Skeletal muscle satellite cell (primary cell): ENCODE results near the gene ATF7IP2. TPM values are rescaled to one million over a fixed set of nuclear protein-coding genes. Genes with fewer than 3 reads are reported as not detected.
A peak's percentile ranks its signal among the peaks of the same experiment; 100 is the strongest.
"Not testable (repeated sequence)": the region's sequence is repeated elsewhere in the genome, so short reads cannot be mapped to it uniquely, and the experiment has no call there.

Experiments
- H3K27me3 ChIP-seq: 2 replicates; pipeline ENCODE4 v1.7.0; 2013; ENCODE audit warnings: low read length; ENCODE audit not compliant: control insufficient read depth, insufficient read depth
- H3K36me3 ChIP-seq: 2 replicates; pipeline ENCODE4 v1.7.0; 2013; ENCODE audit warnings: mild to moderate bottlenecking, control low read depth, low read length; ENCODE audit not compliant: insufficient read depth
- H3K4me1 ChIP-seq: 2 replicates; pipeline ENCODE4 v1.7.0; 2013; ENCODE audit warnings: low read length; ENCODE audit not compliant: control insufficient read depth, insufficient read depth
- H3K4me2 ChIP-seq: 2 replicates; pipeline ENCODE4 v1.7.0; 2013; ENCODE audit warnings: mild to moderate bottlenecking, low read length
- H3K4me3 ChIP-seq: 2 replicates; pipeline ENCODE4 v1.7.0; 2013; ENCODE audit warnings: low read length
- H3K9ac ChIP-seq: 2 replicates; pipeline ENCODE4 v1.7.0; 2013; ENCODE audit warnings: mild to moderate bottlenecking, low read depth, low read length, moderate library complexity
- H3K9me3 ChIP-seq: replicated peaks from 2 replicates; pipeline ENCODE4 v1.7.0; 2013; ENCODE audit warnings: mild to moderate bottlenecking, control low read depth, low read length
- total RNA-seq: library from RNA; depleted of rRNA; stranded (reverse); fragments of >200 nt; gene quantifications from 2 replicates; pipeline ENCODE4 v1.2.3, GENCODE V29; 2012; rRNA removed

ATF7IP2 gene
- total RNA-seq = 3.0 and 6.1 TPM in 2 replicates

GRCh38 chr16:10385725-10386516 lies at the start of gene ATF7IP2:
ATF7IP2 (plus strand) TSS chr16:10386061; CDS start chr16:10430621, 44,560 bp downstream.
- Histone ChIP-seq H3K9me3 (no peaks in the 10 kb centered on the region), H3K9ac (peak within 1 kb of the TSS; percentile 74), H3K36me3 (no peaks in the 10 kb centered on the region), H3K27me3 (no peaks in the 10 kb centered on the region), H3K4me1 (no peaks in the 10 kb centered on the region), H3K4me2 (peak within 1 kb of the TSS; percentile 53), H3K4me3 (peak within 1 kb of the TSS; percentile 76)

GRCh38 chr16:10338426-10338825 lies 47.4 kb upstream of the ATF7IP2 start:
- H3K9ac ChIP-seq = no peak overlapping the region
- no peak overlapping the region for H3K4me2 ChIP-seq
- H3K27me3 ChIP-seq = no peaks in the 10 kb centered on the region
- no peak overlapping the region for H3K4me3 ChIP-seq
- no peaks in the 10 kb centered on the region for H3K36me3 ChIP-seq
- H3K4me1 ChIP-seq = no peaks in the 10 kb centered on the region
- H3K9me3 ChIP-seq = no peaks in the 10 kb centered on the region

- H3K4me1 ChIP-seq = no peaks in the 10 kb centered on the region
- H3K9me3 ChIP-seq = no peaks in the 10 kb centered on the region
- no peaks in the 10 kb centered on the region for H3K36me3 ChIP-seq
- no peak overlapping the region for H3K9ac ChIP-seq
- no peak overlapping the region for H3K4me3 ChIP-seq
- no peaks in the 10 kb centered on the region for H3K27me3 ChIP-seq
- H3K4me2 ChIP-seq = no peak overlapping the region
Measured at GRCh38 chr16:10339777-10340732, 45.8 kb upstream of the ATF7IP2 start.

- H3K36me3 ChIP-seq = no peaks in the 10 kb centered on the region
- H3K4me3 ChIP-seq = no peak overlapping the region
- no peaks in the 10 kb centered on the region for H3K9me3 ChIP-seq
- H3K4me1 ChIP-seq = no peaks in the 10 kb centered on the region
- no peaks in the 10 kb centered on the region for H3K27me3 ChIP-seq
- H3K4me2 ChIP-seq = no peak overlapping the region
- H3K9ac ChIP-seq = no peak overlapping the region
Measured at GRCh38 chr16:10343124-10343760, 42.6 kb upstream of the ATF7IP2 start.

- H3K9me3 ChIP-seq, H3K36me3 ChIP-seq, H3K9ac ChIP-seq, H3K4me2 ChIP-seq, H3K27me3 ChIP-seq, H3K4me3 ChIP-seq, H3K4me1 ChIP-seq: not testable (repeated sequence)
Measured at GRCh38 chr16:10344699-10345098, 41.2 kb upstream of the ATF7IP2 start.

- no peak overlapping the region for H3K9ac ChIP-seq
- H3K4me2 ChIP-seq = no peak overlapping the region
- H3K4me1 ChIP-seq = no peaks in the 10 kb centered on the region
- no peaks in the 10 kb centered on the region for H3K27me3 ChIP-seq
- peaks cover 6% of the 10 kb centered on the region for H3K9me3 ChIP-seq
- H3K36me3 ChIP-seq = no peaks in the 10 kb centered on the region
- H3K4me3 ChIP-seq = no peak overlapping the region
Measured at GRCh38 chr16:10345629-10346028, 40.2 kb upstream of the ATF7IP2 start.

- Histone ChIP-seq H3K9me3 (peaks cover 6% of the 10 kb centered on the region), H3K4me3 (no peak overlapping the region), H3K4me2 (no peak overlapping the region), H3K9ac (no peak overlapping the region), H3K4me1 (no peaks in the 10 kb centered on the region), H3K36me3 (no peaks in the 10 kb centered on the region), H3K27me3 (no peaks in the 10 kb centered on the region)
Measured at GRCh38 chr16:10349851-10350250, 36.0 kb upstream of the ATF7IP2 start.

GRCh38 chr16:10352262-10352661 lies 33.6 kb upstream of the ATF7IP2 start:
- peaks cover 6% of the 10 kb centered on the region for H3K9me3 ChIP-seq
- no peak overlapping the region for H3K9ac ChIP-seq
- H3K4me1 ChIP-seq = no peaks in the 10 kb centered on the region
- no peak overlapping the region for H3K4me3 ChIP-seq
- H3K27me3 ChIP-seq = no peaks in the 10 kb centered on the region
- no peaks in the 10 kb centered on the region for H3K36me3 ChIP-seq
- H3K4me2 ChIP-seq = no peak overlapping the region

- H3K4me1 ChIP-seq = no peaks in the 10 kb centered on the region
- no peak overlapping the region for H3K4me2 ChIP-seq
- H3K9me3 ChIP-seq = no peaks in the 10 kb centered on the region
- H3K9ac ChIP-seq = no peak overlapping the region
- no peaks in the 10 kb centered on the region for H3K27me3 ChIP-seq
- H3K4me3 ChIP-seq = no peak overlapping the region
- H3K36me3 ChIP-seq = no peaks in the 10 kb centered on the region
Measured at GRCh38 chr16:10355589-10355988, 30.3 kb upstream of the ATF7IP2 start.

GRCh38 chr16:10356870-10357842 lies 28.7 kb upstream of the ATF7IP2 start:
- Histone ChIP-seq H3K4me2 (no peak overlapping the region), H3K27me3 (no peaks in the 10 kb centered on the region), H3K9me3 (no peaks in the 10 kb centered on the region), H3K9ac (no peak overlapping the region), H3K4me1 (no peaks in the 10 kb centered on the region), H3K4me3 (no peak overlapping the region), H3K36me3 (no peaks in the 10 kb centered on the region)
